Endothelial cell of umbilical vein (primary cell): ENCODE results near the gene CAMTA1.

Source experiments
- CTCF ChIP-seq, 2 donors: IDR thresholded peaks; 1 replicate in 1 of 2; 2 replicates in 1 of 2; pipeline ENCODE4 v1.5.1; 2011; ENCODE audit warnings: low read length in 2 of 2, mild to moderate bottlenecking in 2 of 2, moderate library complexity in 2 of 2, control low read depth in 1 of 2, inconsistent platforms in 1 of 2, low read depth in 1 of 2; ENCODE audit not compliant: insufficient read depth in 1 of 2; ENCODE audit errors: extremely low read depth in 1 of 2
- POLR2A ChIP-seq: IDR thresholded peaks from 2 replicates; pipeline ENCODE4 v1.6.1; 2012; ENCODE audit warnings: low read depth, mild to moderate bottlenecking, control low read depth, low read length
- POLR2AphosphoS5 ChIP-seq: IDR thresholded peaks from 2 replicates; pipeline ENCODE4 v1.6.1; 2012; ENCODE audit warnings: low read depth, mild to moderate bottlenecking, control low read depth, low read length, moderate library complexity; ENCODE audit not compliant: insufficient read depth

- TF ChIP-seq CTCF (IDR thresholded peaks at IDR 0.05; ENCODE audit: extremely low read depth in 1 of 2, insufficient read depth in 1 of 2, low read depth in 1 of 2, low read length in 2 of 2), result no peak
- no peak for TF ChIP-seq POLR2A
- no peak for TF ChIP-seq POLR2AphosphoS5
These were observed 798.9 kb downstream of the CAMTA1 start for GRCh38 chr1:7584157-7584556.
